NCI-H146 treated with DMSO at 0.1 percent for 48 hours (cell line): ENCODE measurements around the gene CD28.

Experiments used
- DNase-seq: peaks from one replicate; lab custom pipeline; 2025; ENCODE audit not compliant: unreplicated experiment; lab: John Stamatoyannopoulos, UW

Gene CD28

DNA sequence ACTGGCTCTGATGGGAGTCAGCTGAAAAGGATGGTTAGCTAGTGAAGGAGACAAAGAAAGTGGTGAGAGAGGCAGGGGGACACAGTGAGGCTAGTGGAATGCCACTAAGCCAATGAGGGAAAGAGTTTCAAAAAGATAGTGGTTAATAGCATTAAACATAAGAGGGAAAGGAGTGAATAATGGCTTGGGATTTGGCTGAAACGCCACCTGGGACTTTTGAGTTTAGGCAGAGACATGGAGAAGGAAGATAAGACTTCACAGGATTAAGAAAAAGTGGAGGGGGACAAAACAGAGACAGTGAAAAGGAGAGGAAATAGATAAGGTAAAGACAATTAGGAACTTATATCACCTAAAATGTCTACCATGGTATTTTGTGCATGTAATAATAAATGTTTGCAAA lies 6.9 kb downstream of the CD28 start:
- no peak for DNase-seq

DNA sequence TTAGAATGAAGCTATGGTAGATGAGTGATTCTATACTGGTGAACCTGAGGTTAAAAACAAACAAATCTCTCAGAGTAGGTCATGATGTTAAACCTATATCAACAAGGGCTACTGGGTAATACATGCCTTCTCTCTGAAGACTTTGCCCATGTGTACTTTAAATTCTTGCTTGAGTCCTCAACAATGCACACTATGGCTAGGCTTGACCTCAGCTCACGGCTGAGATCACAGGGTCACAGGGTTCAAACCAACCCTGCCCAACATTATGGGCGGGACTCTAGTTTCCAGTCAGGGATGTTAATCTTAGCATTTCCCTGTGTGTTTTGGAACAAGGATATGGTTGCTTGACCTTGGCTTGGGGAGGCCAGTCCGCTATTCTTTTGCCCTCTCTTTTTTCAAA lies 7.7 kb downstream of the CD28 start:
- DNase-seq: no peak

DNA sequence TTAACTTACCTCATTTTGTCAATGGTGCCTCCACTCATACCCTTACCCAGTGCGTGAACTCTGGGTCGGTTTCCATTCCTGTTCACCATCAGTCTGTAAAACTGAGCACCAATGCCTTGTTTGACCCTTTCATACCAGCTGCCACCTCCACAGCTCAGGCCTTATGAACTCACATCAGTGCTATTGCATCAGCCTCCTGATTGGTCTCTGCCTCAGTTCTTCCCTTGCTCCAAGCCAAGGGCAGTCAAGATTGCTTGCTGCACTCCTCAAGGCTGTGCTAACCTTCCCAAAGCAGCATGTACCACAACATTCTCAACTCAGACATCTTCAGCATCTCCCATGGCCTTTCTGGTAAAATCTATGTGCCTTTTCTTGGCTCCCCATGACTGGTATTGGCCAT lies 9.3 kb downstream of the CD28 start:
- no peak for DNase-seq

DNA sequence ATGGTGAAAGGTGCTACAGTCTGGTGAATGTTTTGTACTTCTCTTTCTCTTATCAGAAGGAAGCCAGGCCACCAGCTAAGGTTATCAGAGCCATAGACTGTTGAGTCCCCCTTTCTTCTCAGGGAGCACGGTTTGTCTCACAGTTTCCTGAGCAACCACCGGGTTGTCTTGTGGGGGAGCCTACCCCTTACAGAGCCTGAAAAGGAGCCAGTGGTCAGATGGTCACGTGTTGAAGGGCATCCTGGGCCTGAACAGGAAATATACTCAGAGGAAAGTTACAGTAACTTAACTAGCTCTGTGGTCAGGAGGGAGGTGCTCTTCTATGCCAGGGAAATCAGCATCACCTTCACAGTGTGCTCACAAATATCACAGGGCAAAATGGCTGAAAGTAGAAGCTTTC lies 11.6 kb downstream of the CD28 start:
- DNase-seq: no peak

DNA sequence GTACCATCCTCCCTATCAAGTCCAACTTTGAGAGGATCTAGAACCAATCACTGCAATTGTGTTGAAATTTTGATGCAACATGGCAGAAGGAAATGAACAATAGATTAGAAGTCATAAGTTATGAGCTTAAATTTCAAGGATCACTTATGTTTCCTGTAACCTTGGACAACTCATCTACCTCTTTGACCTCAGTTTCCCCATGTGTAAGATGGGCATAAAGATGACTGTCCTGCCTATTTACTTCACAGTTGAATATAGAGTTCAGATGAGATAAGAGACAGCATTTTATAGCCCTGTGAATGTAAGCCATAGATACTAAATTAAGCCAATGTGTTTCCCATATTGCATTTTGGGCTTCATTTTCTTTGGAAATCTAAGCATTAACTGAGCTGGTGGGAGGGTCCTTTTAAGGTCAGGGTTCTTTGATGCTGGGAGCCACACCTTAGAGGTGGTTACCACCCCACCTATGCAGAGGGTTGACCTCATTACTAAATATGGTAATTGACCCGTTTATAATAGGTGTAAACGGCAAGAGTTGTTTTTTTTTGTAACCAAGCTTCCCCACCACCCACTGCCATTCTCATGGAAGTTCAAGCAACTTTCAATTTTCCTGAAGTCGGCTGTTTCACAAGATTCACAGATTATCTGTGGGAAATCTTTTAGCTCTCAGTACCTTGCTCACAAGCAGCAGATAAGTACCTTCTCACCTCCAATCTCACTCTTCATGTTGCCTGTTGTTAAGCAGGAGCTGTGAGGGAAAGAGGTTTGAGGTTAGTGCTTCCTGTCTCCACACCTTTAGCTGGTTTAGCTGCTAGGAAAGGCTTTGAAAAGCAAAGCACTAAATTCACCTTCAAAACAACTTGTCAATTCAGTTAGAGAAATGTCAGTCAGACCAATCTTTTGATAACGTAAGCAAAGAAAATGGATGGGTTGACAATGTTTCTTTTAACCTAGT lies 13.3 kb downstream of the CD28 start:
- DNase-seq: no peak

DNA sequence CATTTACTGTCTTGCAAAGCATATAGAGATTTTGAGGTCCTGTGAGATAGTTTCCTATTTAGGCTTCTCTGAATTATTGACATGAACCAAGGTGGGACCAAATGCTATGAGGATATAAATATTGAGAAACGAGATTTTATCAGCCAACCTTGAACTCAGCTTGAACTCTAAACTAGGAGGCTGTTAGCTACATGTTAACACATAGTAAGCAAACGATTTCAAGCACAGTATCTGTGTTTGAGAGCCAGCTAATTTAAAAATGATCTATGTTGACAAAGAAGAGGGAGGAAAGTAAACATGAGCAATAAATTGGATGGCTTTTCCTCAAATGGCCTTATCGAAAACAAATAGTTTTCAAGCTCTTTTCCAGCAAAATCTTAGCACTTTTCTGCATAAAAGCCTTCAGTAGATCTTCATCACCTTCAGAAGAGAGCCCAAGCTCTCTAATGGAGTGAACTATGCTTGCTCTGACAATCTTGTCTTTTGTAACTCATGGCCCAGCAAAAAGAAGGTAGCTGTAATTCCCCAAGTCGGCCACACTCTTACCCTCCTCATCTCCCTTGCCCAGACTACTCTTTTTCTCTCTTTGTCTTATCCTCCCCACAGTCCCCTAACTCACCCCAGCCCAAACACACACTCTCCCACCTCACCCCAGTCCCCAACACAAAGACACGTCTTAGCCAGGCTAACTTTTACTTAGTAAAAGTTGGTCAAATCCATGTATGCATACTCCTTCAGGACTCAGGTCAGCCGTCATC lies 14.7 kb downstream of the CD28 start:
- DNase-seq: no peak

DNA sequence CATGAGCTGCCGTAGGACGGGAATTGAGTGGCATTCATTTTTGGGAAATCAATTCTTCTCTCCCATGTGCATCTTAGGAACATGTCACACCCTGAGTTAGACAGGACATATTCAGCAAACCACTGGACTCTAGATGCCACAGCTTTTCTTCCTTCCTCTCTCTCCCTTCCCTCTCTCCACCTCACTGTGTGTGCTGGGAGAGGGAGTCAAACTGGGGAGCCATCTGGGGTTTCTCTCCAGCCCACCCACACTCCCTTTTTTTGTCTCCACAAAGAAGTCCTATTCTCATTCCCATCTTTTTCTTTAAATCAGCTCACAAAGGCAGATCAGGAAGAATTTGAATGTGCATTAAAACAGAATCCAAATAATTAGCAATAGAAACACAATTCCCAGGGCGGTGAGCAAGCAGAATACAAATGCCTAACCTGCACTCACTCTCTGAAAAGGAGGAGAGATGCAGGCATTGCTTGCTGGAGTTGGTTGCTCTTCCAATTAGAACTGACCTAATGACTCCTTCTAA lies 15.4 kb downstream of the CD28 start:
- no peak for DNase-seq

DNA sequence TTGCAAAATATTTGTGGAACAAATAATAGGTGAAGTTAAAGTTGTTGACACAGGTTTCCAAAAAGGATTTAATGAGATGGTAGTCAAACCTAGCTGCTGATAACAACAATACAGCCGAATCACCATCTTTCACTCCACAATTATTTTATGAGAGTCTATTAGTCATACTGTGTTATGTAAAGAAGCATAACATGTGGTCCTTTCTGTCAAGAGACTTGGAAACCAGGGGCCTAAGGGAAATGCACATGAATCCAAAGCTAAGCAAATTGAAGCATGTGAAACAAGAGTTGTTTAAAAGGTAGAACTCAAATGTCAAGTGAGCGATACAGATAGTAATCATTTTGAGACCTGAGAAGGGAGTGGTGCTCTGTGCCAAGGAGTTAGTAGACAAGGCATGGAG lies 16.0 kb downstream of the CD28 start:
- no peak for DNase-seq

DNA sequence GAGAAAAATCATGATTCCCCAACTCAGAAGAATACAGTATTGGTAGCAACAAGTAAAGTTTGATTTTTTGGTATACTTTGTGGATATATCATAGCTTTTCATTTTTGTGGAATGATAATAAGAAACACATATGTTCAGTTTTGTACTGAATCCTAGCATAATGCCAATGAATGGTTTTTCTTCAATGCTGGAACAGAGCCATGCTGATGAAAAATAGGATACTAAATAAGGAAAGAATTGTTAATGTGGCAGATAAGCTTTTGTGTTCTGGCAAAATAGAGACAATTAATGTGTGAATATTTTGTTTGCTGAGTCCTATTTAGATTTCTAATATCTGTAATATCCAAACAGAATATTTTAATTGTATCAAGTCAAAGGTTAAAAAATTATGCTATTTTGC lies 21.9 kb downstream of the CD28 start:
- DNase-seq: no peak

DNA sequence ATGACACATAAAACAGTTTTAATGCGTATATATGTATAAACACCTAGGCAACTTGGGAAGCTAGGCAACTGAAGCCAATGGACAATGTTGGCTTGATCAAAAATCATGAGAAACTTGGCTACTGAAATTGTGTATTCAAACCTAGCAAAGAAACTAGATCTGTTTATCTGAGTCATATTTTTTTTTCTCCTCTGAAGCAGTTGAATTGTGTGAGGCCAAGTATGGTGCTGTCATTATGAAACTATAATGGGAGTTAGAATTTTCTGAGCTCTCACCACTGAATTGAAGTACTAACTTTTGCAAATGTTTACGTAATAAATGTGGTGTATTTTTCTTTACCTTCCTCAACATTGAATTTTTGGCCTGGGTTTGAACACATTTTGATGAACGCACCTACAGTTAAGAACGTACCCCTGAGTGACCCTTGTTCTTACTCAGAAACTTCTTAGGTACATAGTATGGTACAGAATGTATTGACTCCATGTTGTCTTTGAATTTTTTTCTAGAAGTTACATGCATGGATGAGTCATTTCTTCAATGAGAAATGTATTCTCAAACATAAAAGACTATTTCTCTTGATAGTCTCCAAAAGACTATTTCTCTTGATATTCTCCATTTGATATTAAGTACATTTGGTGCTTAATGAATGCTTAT lies 23.8 kb downstream of the CD28 start:
- no peak for DNase-seq

DNA sequence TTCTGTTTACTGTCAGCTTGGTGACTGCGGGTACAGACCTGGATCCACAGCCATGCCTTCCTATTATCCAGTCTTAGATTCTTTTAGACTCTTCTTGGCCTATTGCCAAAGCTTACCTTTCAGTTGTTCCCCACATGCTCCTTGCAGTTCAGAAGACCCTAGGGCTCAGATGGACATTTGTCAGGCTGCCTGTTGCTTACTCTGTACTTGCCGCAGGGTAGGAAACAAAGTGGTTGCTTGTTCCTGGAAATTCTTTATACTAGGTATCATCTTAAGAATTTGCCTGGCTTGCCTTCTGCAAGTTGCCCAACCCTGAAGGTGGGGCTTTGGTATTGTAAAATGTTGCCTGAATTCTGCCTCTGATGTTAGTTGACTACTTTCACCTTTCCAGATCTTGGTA lies 24.4 kb downstream of the CD28 start:
- DNase-seq: no peak

DNA sequence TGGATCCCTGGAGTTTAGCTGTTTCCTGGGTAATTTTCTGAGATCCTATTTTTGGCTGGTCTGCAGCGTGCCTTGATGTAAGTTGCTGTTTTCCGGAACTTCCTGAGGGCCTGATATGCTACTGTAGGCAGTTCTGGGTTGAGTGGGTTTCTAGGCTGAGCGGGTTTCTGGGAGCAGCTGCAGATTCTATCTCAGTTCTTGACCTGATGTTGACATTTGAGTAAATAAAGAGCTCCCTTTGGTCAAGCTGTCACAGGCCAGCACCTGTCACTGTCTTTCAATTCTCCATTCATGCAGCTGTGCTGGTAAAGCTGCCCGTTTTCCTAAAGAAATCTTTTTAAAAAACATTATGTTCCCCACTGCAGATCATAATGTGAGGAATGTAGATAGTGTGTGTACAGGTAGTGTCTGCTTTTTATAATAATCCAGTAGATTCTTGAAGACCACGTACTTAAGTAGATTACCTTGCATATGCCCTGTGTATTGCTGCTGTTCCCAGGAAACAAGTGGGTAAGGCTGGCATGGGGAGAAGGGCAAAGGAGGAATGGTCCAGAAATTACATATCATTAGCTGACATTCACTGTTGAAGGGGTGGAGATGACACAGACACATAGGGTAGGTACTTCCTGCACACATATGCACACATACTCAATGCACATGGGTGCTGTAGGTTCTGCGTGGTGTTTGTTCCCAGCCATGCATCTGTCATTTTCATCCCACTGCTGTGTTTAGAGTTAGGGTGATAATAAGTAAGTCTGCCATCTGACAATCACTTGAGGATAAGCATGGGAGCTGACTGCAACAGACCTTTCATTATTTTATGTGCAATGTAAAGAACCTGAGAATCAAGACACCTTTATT lies 25.9 kb downstream of the CD28 start:
- DNase-seq: peak; percentile 39

DNA sequence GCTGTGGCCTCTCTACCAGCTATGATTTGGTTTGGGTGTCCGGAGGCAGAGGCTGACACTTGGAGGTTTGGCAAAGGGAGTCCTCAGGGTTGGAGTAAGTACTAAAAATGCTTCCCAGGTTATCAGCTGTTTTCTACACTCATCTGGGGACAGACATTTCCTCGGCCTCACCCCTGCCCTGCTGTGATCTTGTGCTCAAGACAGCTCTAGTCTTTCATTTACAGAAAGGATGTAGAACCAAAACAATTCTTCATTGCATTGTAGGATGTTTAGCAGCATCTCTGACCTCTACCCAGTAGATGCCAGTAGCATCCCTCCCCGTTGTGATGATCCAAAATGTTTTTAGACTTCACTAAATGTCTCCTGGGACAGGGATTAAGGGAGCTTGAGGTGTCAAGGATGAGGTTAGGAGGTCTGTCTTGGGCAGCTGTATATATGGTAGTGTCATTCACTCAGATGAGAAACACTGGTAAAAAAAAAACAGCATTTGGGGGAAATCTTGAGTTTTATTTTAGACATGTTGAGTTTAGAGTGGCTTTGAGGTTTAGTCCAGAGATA lies 26.6 kb downstream of the CD28 start:
- DNase-seq: no peak

DNA sequence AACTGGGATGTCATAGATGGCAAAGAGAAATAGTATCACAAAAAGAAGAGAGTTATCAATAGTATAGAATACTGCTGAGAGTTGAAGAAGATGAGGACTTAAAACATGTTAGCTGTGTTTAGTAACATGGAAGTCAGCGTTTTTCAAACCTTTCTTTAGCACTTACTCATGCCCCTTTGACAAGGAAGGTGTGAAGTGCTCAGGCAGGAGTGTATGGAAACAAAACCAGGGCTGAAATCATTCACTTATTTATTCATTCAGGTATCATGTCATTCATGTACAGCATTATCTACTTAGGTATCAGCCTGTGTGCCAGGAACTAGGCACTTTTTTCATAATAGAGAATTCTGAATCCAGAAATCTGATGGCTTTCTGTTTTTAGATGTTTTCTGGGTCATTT lies 27.2 kb downstream of the CD28 start:
- no peak for DNase-seq

DNA sequence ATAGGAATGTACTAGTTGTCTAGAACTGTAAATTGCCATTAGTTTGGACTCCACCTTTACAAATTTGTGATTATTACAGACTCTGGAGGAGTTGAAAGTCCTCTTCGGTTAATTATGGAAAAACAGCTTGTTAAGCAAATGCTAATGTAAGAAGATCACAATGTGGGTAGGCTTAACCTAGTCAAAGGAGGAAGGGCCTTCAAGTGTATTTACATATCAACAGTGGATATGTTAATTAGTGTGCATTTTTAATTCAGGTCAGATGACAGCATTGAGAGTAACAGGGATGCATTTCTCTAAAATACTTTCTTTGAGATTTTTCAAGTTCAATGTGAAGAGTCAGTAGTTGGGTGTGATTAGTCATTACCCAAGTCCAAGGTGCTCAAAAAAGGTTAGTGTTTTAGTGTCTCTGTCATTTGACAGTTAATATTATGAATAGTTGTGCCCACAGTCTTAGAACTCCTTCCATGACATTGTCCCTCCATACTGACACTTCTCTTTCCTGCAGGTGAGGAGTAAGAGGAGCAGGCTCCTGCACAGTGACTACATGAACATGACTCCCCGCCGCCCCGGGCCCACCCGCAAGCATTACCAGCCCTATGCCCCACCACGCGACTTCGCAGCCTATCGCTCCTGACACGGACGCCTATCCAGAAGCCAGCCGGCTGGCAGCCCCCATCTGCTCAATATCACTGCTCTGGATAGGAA lies 28.0 kb downstream of the CD28 start:
- no peak for DNase-seq

DNA sequence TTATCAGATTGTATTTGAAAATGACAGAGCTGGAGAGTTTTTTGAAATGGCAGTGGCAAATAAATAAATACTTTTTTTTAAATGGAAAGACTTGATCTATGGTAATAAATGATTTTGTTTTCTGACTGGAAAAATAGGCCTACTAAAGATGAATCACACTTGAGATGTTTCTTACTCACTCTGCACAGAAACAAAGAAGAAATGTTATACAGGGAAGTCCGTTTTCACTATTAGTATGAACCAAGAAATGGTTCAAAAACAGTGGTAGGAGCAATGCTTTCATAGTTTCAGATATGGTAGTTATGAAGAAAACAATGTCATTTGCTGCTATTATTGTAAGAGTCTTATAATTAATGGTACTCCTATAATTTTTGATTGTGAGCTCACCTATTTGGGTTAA lies 30.9 kb downstream of the CD28 start:
- DNase-seq: no peak

DNA sequence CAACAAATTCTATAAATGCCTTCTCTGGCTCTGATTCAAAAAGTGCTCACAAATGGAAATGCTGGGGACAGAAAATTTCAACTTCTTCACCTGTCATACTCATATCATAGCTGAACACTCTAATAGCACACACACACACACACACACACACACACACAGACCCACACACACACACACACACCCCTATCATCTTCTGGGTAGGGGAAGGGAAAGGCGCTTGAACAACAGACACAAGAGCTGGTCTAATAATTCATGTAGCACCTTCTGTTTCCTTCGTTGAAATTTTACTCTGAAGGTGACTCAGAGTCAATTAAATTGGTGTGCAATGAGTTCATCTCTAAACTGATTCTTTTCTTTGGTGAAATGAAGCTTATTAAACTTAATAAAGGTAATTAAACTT lies 32.9 kb downstream of the CD28 start:
- DNase-seq: no peak

DNA sequence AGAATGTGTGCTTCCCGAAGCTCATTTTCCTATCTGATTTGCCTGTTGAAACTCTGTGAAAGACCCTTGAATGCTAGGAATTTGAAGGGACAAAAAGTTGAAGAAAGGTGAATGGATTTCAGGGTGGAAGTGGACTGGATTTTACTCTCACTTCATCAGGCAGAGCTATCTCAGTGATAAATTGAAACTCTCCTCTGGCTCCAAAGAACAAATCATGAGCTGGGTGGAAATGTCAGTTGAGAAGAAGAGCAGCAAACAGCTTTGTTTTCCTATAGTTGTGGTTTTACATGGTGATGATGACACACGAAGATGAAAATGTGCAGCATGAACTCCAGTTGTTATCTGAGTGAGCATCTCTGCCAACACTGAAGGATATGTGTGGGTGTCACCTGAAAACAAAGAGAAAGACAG lies 34.4 kb downstream of the CD28 start:
- DNase-seq: no peak

DNA sequence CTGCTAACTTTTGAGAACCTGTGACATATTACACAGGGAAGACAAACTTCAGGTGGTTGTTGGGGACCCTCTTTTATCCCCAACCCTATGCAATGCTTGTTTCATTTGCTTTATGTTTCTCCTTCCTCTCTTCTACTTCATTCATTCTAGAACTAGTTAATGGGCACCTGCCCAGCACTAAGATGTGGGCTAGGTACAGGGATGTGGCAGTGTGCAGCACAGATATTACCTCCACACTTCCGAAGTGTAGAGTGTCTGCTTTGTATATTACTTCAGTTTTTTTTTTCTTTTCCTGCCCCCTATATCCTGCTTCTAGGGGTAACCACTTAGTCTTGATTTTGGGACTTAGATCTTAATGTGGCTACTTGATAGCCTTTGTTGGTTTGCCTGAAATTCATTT lies 35.1 kb downstream of the CD28 start:
- DNase-seq: no peak
